Brain pericyte (primary cell): Measurements from ENCODE around the gene JMJD4.

Experiments used
- DNase-seq: peaks from one replicate; pipeline ENCODE4 v3.0.0-alpha.2; 2012; ENCODE audit warnings: low read depth, low spot score

The JMJD4 gene

DNA sequence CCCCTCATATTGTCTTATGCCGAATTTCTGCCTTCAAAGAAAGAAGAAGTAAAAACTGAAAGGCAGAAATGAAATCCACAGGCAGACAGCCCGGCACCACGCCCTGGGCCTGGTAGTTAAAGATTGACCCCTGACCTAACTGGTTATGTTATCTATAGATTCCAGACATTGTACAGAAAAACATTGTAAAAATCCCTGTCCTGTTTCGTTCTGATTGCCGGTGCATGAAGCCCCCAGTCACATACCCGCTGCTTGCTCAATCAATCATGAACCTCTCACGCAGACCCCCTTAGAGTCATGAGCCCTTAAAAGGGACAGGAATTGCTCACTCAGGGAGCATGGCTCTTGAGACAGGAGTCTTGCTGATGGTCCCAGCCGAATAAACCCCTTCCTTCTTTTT is 49.3 kb downstream of the JMJD4 start:
- DNase-seq: no peak
